GM21360 (cell line): ENCODE results near the gene TMTC3.

ENCODE experiments used
- ATAC-seq: cut with Tn5 transposase; IDR thresholded peaks from one replicate; pipeline ENCODE4 v1.9.1; 2021; ENCODE audit warnings: mild to moderate bottlenecking, moderate library complexity; ENCODE audit not compliant: unreplicated experiment

TMTC3 gene

DNA sequence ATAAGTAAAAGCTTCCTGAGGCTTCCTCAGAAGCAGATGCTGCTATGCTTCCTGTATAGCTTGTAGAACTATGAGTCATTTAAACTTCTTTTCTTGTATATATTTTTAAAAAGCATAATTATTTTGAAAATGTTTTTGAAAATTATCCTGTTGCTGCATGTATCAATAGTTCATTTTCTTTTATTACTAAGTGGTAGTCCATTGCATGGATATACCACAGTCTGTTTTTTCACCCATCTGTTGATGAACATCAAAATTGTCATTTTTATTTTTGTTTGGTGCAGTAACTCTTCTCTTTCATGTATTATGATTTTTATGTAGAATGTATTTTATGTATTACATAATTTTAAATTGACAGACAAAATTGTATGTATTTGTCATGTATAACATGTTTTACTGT is 81.4 kb downstream of the TMTC3 start:
- ATAC-seq, result no peak

DNA sequence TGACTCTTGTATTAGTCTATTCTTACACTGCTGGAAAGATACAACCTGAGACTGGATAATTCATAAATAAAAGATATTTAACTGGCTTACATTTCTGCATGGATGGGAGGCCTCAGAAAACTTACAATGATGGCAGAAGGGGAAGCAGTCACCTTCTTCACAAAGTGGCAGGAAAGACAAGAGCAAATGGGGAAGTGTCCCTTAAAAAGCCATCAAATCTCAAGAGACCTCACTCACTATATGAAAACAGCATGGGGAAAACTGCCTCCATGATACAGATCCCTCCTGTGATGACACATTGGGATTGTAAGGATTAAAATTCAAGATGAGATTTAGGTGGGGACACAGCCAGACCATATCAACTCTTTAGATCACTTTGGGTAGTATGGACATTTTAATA is 83.7 kb downstream of the TMTC3 start:
- no peak for ATAC-seq

- no peak for ATAC-seq
Measured at GRCh38 chr12:88227263-88227662, 85.2 kb downstream of the TMTC3 start.

DNA sequence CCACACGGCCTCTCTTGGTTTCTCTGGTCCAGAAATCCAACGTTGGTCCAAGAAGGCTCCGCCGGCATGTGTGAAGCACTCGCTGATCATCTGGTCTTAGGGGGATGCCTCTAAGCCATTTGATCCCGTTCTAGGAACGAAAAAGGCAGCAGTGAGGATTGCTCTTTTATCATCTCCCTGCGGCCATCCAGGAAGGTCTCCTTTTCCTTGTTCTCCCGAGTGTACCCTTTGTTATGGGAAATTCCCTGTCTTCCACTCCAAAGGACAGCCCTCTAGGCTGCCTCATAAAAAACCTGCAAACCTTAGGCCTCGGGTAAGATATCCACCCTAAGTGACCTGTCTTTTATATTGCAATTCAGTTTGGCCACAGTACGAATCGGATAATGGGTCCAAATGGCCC is 85.8 kb downstream of the TMTC3 start:
- no peak for ATAC-seq

DNA sequence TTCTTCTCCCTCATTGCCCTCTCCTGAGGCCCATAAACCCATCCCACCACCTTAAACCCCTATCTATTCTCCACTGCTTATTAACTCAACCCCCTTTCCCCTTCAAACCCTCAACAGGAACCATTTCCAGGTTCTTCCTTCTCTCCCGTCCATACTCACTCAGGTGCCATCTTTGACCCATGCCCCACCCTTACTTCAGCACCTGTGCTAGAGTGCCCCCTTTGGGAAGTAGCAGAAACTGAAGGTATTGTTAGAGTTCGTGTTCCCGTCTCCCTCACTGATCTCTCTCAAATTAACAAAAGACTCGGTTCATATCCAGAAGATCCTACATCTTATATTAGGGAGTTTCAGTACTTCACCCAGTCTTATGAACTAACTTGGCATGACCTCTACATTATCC is 86.6 kb downstream of the TMTC3 start:
- no peak for ATAC-seq

- ATAC-seq, result no peak
Measured at GRCh38 chr12:88230271-88230670, 88.2 kb downstream of the TMTC3 start.

DNA sequence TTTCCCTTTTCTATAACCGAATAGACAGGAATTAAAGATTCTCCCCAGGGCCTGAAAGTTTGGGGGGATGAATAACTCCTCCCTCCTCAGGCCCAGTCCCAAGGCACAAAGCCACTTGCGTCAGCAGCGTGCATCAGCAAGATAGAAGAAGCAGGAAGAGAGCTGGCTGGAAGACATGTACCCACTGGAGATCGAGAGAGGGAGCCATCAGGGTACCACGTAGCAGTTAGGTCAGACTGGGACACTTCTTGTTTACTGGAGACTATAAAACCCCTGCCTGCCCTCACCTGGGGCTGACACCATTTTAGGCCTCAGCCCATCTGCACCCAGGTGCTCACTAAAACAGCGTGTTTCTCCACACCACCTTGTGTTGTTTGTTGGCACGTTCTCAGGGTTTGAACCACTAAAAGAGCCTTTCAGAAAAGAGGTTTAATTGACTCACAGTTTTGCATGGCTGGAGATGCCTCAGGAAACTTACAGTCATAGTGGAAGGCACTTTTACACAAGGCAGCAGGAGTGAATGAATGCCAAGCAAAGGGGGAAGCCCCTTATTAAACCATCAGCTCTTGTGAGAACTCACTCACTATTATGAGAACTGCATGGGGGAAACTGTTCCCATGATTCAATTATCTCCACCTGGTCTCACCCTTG is 93.2 kb downstream of the TMTC3 start:
- no peak for ATAC-seq

DNA sequence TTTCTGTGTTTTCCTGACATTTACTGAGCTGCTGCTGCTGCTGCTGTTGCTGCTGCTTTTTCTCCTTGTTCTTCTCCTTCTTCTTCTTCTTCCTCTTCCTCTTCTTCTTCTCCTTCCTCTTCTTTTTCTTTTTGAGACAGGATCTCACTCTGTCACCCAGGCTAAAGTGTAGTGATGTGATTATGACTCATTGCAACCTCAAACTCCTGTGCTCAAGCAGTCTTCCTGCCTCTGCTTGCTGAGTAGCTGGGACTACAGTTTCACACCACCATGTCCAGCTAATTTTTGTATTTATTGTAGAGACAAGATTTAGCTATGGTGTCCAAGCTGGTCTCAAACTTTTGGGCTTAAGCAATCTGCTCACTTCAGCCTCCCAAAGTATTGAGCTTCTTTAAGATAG is 95.8 kb downstream of the TMTC3 start:
- ATAC-seq, result peak; percentile 45

DNA sequence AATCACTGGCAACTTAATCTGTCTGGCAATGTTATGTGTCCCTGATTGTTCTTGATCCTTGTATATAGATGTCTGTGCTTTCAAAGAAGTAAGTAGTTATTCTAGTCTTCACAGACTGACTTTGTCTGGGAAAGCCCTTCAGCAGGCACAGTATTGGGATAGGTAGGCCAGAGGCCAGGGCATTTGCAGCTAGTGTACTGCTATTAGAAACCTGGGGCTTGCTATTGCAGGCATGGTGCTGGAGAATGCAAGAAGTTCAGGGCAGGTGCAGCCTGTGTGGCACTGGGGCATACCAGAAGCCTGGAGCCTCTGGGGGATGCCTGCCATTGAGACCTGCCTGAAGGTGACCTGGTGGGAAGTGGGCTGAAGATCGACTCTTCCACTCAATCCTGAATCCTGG is 96.3 kb downstream of the TMTC3 start:
- ATAC-seq, result no peak

GRCh38 chr12:88241862-88242570 is 99.9 kb downstream of the TMTC3 start:
- ATAC-seq, result no peak

- ATAC-seq, result no peak
Measured at GRCh38 chr12:88242571-88242925, 100.4 kb downstream of the TMTC3 start.

- no peak for ATAC-seq
Measured at GRCh38 chr12:88242939-88243338, 100.8 kb downstream of the TMTC3 start.

GRCh38 chr12:88243982-88244381 is 101.9 kb downstream of the TMTC3 start:
- no peak for ATAC-seq

GRCh38 chr12:88245905-88246304 is 103.8 kb downstream of the TMTC3 start:
- ATAC-seq, result no peak

DNA sequence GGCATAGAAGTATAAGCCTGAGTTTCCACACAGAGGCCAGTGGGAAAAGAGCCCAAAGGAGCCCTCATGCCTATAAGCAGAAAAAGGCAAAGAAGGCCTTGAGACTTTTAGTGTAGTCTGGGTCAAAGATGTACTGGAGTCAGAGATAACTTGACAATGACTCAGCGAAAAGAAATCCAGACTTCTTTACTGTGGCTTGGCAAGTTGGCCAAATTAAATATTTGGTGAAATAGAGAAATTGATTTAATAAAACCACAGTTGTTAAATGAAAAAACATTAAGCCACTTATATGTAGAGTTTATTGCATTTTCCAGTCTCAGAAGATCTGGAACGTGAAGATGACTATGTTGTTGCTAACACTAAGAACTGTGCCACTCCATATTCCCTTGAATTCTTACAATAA is 105.1 kb downstream of the TMTC3 start:
- ATAC-seq, result no peak

GRCh38 chr12:88248606-88249005 is 106.5 kb downstream of the TMTC3 start:
- ATAC-seq, result no peak
